H1 (cell line): ENCODE measurements around the gene MAPRE2. TPM values are rescaled to one million over a fixed set of nuclear protein-coding genes. Genes with fewer than 3 reads are reported as not detected.

Experiments used
- CHD1 ChIP-seq: IDR thresholded peaks from 2 replicates; pipeline ENCODE4 v1.6.1; 2012; ENCODE audit warnings: low read depth, low read length, improper control_type of control experiment
- GTF2F1 ChIP-seq: IDR thresholded peaks from 2 replicates; pipeline ENCODE4 v1.6.1; 2012; ENCODE audit warnings: low read depth, low read length, improper control_type of control experiment, borderline replicate concordance
- SIN3A ChIP-seq, 2 experiments: IDR thresholded peaks in 1 of 2; conservative IDR thresholded peaks in 1 of 2; 2 replicates each; pipeline ENCODE4 v1.6.1; 2011 to 2012; ENCODE audit warnings: low read length in 2 of 2, improper control_type of control experiment in 1 of 2, low read depth in 1 of 2, mild to moderate bottlenecking in 1 of 2
- SP2 ChIP-seq: IDR thresholded peaks from 2 replicates; pipeline ENCODE4 v1.6.1; 2012; ENCODE audit warnings: mild to moderate bottlenecking, low read length, inconsistent platforms
- polyA plus RNA-seq, 7 experiments: library from polyadenylated mRNA; depleted of rRNA in 3 of 7; stranded (reverse) in 5 of 7; unstranded in 2 of 7; fragments of >200 nt in 5 of 7; fragments of 200-250 nt in 2 of 7; gene quantifications; 1 replicate in 5 of 7; 2 replicates in 1 of 7; 4 replicates in 1 of 7; pipeline versions ENCODE4 v1.2.1 to v1.2.3, GENCODE V29; 2011 to 2013; ENCODE audit warnings: missing spikeins in 2 of 7, mixed read lengths in 2 of 7
- total RNA-seq: library from RNA; stranded (reverse); fragmentation: NEBNext Ultra II Directional; extraction: Animal tissue kit (Norgen Biotek cat#: 25700); gene quantifications from 2 replicates; pipeline ENCODE4 v1.2.1, GENCODE V29; 2021

Gene MAPRE2
- total and polyA plus RNA-seq, 2 of the 8 experiments (the other 6 are each of a cell fraction or from before 2014, with no cell fraction given) = 32.6 to 33.1 TPM

DNA sequence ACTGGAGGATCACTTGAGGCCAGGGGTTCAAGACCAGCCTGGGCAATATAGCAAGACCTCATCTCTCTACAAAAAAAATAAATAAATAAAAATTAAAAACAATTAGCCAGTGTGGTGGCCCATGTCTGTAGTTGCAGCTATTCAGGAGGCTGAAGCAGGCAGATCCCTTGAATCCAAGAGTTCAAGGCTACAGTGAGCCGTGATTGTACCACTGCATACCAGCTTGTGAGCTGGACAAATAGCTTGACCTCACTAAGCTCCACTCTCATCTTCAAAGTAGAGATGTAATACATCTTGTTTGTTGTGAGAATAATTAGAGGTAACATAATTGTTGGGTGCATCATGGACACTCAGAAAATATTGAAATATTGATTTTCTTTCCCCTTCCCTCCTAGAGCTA, 31.1 kb upstream of the MAPRE2 start (continued):
- TF ChIP-seq SIN3A (conservative IDR thresholded peaks at IDR 0.05 in 1 of 2, IDR thresholded peaks at IDR 0.05 in 1 of 2; ENCODE audit: low read depth in 1 of 2, low read length in 2 of 2) (no peak), CHD1 (no peak), SP2 (no peak), GTF2F1 (no peak)
